ENCODE data around the gene AK3. TPM values are rescaled to one million over a fixed set of nuclear protein-coding genes. Genes with fewer than 3 reads are reported as not detected.
A peak's percentile ranks its signal among the peaks of the same experiment; 100 is the strongest.

The AK3 gene
- total RNA-seq, 1 experiment from 2014 or later = 41.5 TPM

GRCh38 chr9:4762886-4763541, 22.0 kb upstream of the AK3 start:
- Histone ChIP-seq H2AK5ac (ENCODE audit: insufficient read length, low read length) (no peak overlapping the region), H2BK12ac (ENCODE audit: insufficient read length, low read depth, low read length) (no peak overlapping the region), H2BK120ac (ENCODE audit: low read depth, low read length, poor library complexity, severe bottlenecking) (no peak overlapping the region), H2BK5ac (ENCODE audit: insufficient read length, low read length) (no peak overlapping the region), H3K27me3 (ENCODE audit: insufficient read depth, low read length) (no peaks in the 10 kb centered on the region), H2AFZ (ENCODE audit: low read length) (no peak overlapping the region), H3K4me1 (ENCODE audit: insufficient read depth, low read length) (no peaks in the 10 kb centered on the region; the same call in 1 of the 2 replicates), H3K9me3 (ENCODE audit: control insufficient read depth, low read depth, low read length) (no peaks in the 10 kb centered on the region), H3T11ph (ENCODE audit: low read length) (no peak overlapping the region), H4K91ac (ENCODE audit: insufficient read length, low read depth, low read length) (no peak overlapping the region), H3K56ac (ENCODE audit: insufficient read length, low read depth, low read length) (no peak overlapping the region), H3K79me1 (ENCODE audit: insufficient read depth, low read depth, low read length, poor library complexity, severe bottlenecking) (no peaks in the 10 kb centered on the region), H3K9ac (ENCODE audit: extremely low read depth, insufficient read length, low read length) (peak overlapping the region; percentile 11), H4K8ac (replicated peaks; ENCODE audit: insufficient read length, low read depth, low read length) (no peak overlapping the region), H3K79me2 (ENCODE audit: insufficient read depth, low read length) (no peaks in the 10 kb centered on the region), H4K20me1 (ENCODE audit: control insufficient read depth, insufficient read depth, insufficient read length) (no peaks in the 10 kb centered on the region), H3K4ac (ENCODE audit: low read depth, low read length) (no peak overlapping the region), H2BK15ac (ENCODE audit: low read depth, low read length) (no peak overlapping the region), H4K5ac (ENCODE audit: insufficient read length, low read depth, low read length) (no peak overlapping the region), H3K23me2 (ENCODE audit: insufficient read length, low read depth, low read length, poor library complexity, severe bottlenecking) (peaks cover 4% of the 10 kb centered on the region), H3K18ac (ENCODE audit: insufficient read length, low read depth, low read length) (no peak overlapping the region), H3K4me2 (ENCODE audit: insufficient read depth, insufficient read length, low read length) (peak overlapping the region; percentile 65), H3K27ac (ENCODE audit: insufficient read length, low read depth, low read length) (no peak overlapping the region), H2BK20ac (ENCODE audit: low read depth, low read length, poor library complexity, severe bottlenecking) (no peak overlapping the region), H3K23ac (ENCODE audit: insufficient read length, low read depth, low read length) (no peak overlapping the region), H3K14ac (ENCODE audit: insufficient read depth, low read length) (0 out of 2 replicates have a peak overlapping the region, but pooled peaks have one; percentile 13)
- H3K27me3 Mint-ChIP-seq (ENCODE audit: low read depth) = peaks cover 1% of the 10 kb centered on the region
- no peaks in the 10 kb centered on the region for H3K9me3 Mint-ChIP-seq
- H3K27ac Mint-ChIP-seq = peak overlapping the region in 1 of 3 experiments; percentile 34; a peak in 1 of 7 replicates
- peaks cover 14 to 15% of the 10 kb centered on the region in 2 experiments for H3K4me1 Mint-ChIP-seq
- peak; percentile 87 for DNase-seq
- TF ChIP-seq, protein P1, sequence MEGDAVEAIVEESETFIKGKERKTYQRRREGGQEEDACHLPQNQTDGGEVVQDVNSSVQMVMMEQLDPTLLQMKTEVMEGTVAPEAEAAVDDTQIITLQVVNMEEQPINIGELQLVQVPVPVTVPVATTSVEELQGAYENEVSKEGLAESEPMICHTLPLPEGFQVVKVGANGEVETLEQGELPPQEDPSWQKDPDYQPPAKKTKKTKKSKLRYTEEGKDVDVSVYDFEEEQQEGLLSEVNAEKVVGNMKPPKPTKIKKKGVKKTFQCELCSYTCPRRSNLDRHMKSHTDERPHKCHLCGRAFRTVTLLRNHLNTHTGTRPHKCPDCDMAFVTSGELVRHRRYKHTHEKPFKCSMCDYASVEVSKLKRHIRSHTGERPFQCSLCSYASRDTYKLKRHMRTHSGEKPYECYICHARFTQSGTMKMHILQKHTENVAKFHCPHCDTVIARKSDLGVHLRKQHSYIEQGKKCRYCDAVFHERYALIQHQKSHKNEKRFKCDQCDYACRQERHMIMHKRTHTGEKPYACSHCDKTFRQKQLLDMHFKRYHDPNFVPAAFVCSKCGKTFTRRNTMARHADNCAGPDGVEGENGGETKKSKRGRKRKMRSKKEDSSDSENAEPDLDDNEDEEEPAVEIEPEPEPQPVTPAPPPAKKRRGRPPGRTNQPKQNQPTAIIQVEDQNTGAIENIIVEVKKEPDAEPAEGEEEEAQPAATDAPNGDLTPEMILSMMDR (conservative IDR thresholded peaks at IDR 0.05) = no peak
- no peaks in the 10 kb centered on the region for H3K36me3 Mint-ChIP-seq (ENCODE audit: insufficient read depth in 1 of 3, low read depth in 3 of 3)
- H3K4me3 Mint-ChIP-seq = peak overlapping the region; percentile 22 to 30; a peak in 4 of 5 replicates
- WGBS (ENCODE audit: extremely low coverage, insufficient read length, low lambda C conversion rate) = no CpG with 5 or more reads among the region's 14 CpGs
